Measurements from ENCODE around the gene PLPP4. TPM values are rescaled to one million over a fixed set of nuclear protein-coding genes. Genes with fewer than 3 reads are reported as not detected.

The PLPP4 gene
- total RNA-seq, 6 donors from 2014 or later: 0.20 to 0.54 TPM; not detected in 4

DNA sequence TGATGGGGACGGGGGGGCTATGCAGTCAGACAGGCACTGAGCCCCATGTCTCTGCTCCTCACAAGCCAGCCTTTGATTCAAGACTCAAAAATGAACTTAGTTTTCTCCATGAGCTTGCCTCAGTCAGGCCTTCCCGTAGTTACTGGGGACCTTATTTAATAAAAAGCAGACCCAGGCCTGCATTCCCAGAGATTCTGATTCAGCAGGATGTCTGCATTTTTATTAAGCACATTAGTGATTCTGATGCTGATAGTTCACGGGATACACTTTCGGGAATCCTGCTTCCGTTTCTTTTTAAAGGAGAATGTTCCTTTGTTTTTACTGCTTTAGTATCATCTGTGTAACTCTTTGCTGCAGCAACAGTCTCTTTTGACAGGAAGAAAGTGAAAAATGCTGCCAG is 28.3 kb upstream of the PLPP4 start:
- TF ChIP-seq, protein P1, sequence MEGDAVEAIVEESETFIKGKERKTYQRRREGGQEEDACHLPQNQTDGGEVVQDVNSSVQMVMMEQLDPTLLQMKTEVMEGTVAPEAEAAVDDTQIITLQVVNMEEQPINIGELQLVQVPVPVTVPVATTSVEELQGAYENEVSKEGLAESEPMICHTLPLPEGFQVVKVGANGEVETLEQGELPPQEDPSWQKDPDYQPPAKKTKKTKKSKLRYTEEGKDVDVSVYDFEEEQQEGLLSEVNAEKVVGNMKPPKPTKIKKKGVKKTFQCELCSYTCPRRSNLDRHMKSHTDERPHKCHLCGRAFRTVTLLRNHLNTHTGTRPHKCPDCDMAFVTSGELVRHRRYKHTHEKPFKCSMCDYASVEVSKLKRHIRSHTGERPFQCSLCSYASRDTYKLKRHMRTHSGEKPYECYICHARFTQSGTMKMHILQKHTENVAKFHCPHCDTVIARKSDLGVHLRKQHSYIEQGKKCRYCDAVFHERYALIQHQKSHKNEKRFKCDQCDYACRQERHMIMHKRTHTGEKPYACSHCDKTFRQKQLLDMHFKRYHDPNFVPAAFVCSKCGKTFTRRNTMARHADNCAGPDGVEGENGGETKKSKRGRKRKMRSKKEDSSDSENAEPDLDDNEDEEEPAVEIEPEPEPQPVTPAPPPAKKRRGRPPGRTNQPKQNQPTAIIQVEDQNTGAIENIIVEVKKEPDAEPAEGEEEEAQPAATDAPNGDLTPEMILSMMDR (IDR thresholded peaks at IDR 0.05): no peak
- TF ChIP-seq POLR2AphosphoS5 (IDR thresholded peaks at IDR 0.05): no peak
- no peak for TF ChIP-seq POLR2A (IDR thresholded peaks at IDR 0.05)
- no peak for TF ChIP-seq EP300 (IDR thresholded peaks at IDR 0.05)
- Histone ChIP-seq H3K4me1 (peaks cover 0 to 7% (median 2%) of the 10 kb centered on the region in 4 donors), H3K9me3 (no peaks in the 10 kb centered on the region), H3K4me3 (no peak overlapping the region), H3K36me3 (no peaks in the 10 kb centered on the region), H3K27me3 (no peaks in the 10 kb centered on the region), H3K27ac (no peak overlapping the region)
- DNase-seq (no peak), ATAC-seq (ENCODE audit: low FRiP score in 2 of 2) (no peak)
- 79 to 84% methylated on average over 5 of the region's 5 CpGs for WGBS, 2 donors

DNA sequence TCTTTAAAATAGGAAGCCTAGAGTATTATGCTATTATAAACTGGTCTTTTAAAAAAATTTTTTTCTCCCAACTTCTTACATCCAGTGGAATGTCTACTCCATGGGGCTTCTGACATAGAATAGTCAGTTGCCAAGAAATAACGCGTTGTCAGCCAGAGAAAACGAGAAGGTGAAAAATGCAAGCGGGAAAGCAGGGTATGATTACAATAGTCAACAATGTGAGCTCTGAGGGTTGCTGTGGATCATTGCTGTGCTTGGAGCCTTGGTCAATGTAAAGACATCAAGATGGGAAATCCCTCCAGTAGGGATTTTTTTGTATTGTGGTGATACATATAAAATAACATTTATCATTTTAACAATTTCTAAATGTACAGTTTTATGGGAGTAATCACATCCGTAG is 27.6 kb upstream of the PLPP4 start:
- no peaks in the 10 kb centered on the region for H3K36me3 ChIP-seq
- no peaks in the 10 kb centered on the region for H3K27me3 ChIP-seq
- ATAC-seq (ENCODE audit: low FRiP score in 2 of 2) (no peak), DNase-seq (no peak)
- TF ChIP-seq POLR2A (IDR thresholded peaks at IDR 0.05): no peak
- TF ChIP-seq, protein P1 (IDR thresholded peaks at IDR 0.05): no peak
- no peak for TF ChIP-seq EP300 (IDR thresholded peaks at IDR 0.05)
- no peak for TF ChIP-seq POLR2AphosphoS5 (IDR thresholded peaks at IDR 0.05)
- H3K4me3 ChIP-seq: no peak overlapping the region
- peaks cover 0 to 7% (median 2%) of the 10 kb centered on the region in 4 donors for H3K4me1 ChIP-seq
- no peaks in the 10 kb centered on the region for H3K9me3 ChIP-seq
- no peak overlapping the region for H3K27ac ChIP-seq
- 83 to 87% methylated on average over 5 of the region's 5 CpGs for WGBS, 2 donors

DNA sequence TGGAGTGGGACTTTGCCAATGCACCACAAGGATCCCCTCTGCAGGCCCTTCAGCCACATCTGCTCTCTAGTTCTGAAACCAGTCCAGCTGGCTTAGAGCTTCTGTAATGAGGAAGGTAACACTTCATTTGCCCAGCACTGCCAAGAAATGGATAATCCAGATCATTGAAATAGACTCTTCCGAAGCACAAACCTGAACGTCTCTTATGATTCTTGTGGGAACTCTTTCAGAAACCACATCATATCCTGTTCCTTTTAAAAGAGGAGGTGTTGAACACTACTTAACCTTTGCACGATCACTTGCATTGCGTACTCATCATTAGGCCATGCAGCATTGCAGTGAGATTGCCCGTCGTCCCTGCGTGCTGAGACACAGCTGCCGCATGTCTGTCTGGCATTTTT is 25.8 kb upstream of the PLPP4 start:
- Histone ChIP-seq H3K9me3 (no peaks in the 10 kb centered on the region), H3K4me1 (peaks cover 0 to 7% (median 2%) of the 10 kb centered on the region in 4 donors), H3K27me3 (no peaks in the 10 kb centered on the region), H3K36me3 (no peaks in the 10 kb centered on the region), H3K27ac (no peak overlapping the region), H3K4me3 (no peak overlapping the region)
- 51 to 59% methylated on average over 8 of the region's 8 CpGs for WGBS, 2 donors
- DNase-seq: no peak
- no peak for ATAC-seq (ENCODE audit: low FRiP score in 2 of 2)
- no peak for TF ChIP-seq POLR2AphosphoS5 (IDR thresholded peaks at IDR 0.05)
- TF ChIP-seq, protein P1 (IDR thresholded peaks at IDR 0.05): no peak
- no peak for TF ChIP-seq POLR2A (IDR thresholded peaks at IDR 0.05)
- no peak for TF ChIP-seq EP300 (IDR thresholded peaks at IDR 0.05)

DNA sequence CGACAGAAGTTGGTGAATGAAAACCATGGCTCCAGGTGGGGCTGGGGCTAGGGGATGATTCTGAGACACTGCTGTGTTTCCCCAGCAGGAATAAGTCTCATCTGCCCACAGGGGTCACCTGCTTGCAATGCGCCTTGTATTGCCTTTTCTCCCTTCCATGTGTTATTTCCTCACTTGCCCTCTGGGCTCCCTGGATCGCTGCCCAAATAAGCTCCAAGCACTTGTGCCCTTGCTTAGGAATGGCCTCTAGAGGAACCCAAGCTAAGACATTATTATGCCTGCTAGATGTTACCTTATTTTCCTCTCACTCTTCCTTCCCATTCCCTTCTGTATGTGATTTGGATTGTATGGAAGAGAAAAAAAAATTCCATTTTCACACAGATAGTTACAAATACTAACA is 24.8 kb upstream of the PLPP4 start:
- no peaks in the 10 kb centered on the region for H3K27me3 ChIP-seq
- TF ChIP-seq EP300 (IDR thresholded peaks at IDR 0.05): no peak
- no peak for TF ChIP-seq POLR2A (IDR thresholded peaks at IDR 0.05)
- TF ChIP-seq, protein P1 (IDR thresholded peaks at IDR 0.05): no peak
- TF ChIP-seq POLR2AphosphoS5 (IDR thresholded peaks at IDR 0.05): no peak
- peaks cover 0 to 7% (median 2%) of the 10 kb centered on the region in 4 donors for H3K4me1 ChIP-seq
- DNase-seq (no peak), ATAC-seq (ENCODE audit: low FRiP score in 2 of 2) (no peak)
- H3K9me3 ChIP-seq: no peaks in the 10 kb centered on the region
- H3K4me3 ChIP-seq: no peak overlapping the region
- H3K36me3 ChIP-seq: no peaks in the 10 kb centered on the region
- no peak overlapping the region for H3K27ac ChIP-seq
- WGBS, 2 donors: 69 to 78% methylated on average over 3 of the region's 3 CpGs

DNA sequence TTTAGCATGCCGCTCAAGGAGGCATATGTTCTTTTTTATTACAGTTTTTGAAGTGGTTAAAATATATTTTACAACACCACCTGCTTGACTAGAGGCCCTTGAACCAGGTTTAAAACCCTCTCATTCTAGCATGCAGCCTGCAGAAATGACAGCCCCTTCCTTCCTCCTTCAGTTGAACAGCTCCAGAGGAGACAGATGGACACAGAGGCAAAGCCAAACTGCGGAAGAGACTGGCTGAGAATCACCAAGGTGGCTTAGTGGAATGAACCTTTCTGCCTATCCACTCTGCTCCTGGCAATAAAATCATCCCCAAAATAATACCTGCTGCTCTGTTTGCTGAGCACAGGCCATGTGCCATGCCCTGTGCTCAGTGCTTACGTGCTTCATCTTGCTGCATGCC is 23.9 kb upstream of the PLPP4 start:
- Histone ChIP-seq H3K9me3 (no peaks in the 10 kb centered on the region), H3K27ac (no peak overlapping the region), H3K4me1 (peaks cover 0 to 7% (median 2%) of the 10 kb centered on the region in 4 donors), H3K27me3 (no peaks in the 10 kb centered on the region), H3K4me3 (no peak overlapping the region), H3K36me3 (no peaks in the 10 kb centered on the region)
- no peak for DNase-seq
- TF ChIP-seq EP300 (IDR thresholded peaks at IDR 0.05): no peak
- TF ChIP-seq POLR2A (IDR thresholded peaks at IDR 0.05): no peak
- TF ChIP-seq, protein P1 (IDR thresholded peaks at IDR 0.05): no peak
- no peak for TF ChIP-seq POLR2AphosphoS5 (IDR thresholded peaks at IDR 0.05)
- ATAC-seq (ENCODE audit: low FRiP score in 2 of 2): no peak
- WGBS, 2 donors: 56 to 57% methylated on average over 3 of the region's 3 CpGs

All from upper lobe of left lung (tissue), 6 donors.